Pancreas (tissue), 10 donors: ENCODE results near the gene IL1RAP. TPM values are rescaled to one million over a fixed set of nuclear protein-coding genes. Genes with fewer than 3 reads are reported as not detected.

Experiments used
- ATAC-seq, 4 donors: fragments of 200-7000 bp; cut with Tn5 transposase; one replicate each; pipeline versions ENCODE4 v1.8.0 to v1.9.1; 2020; ENCODE audit warnings: mild to moderate bottlenecking in 4 of 4, moderate library complexity in 4 of 4
- DNase-seq, 6 donors: peaks; one replicate each; pipeline ENCODE4 v3.0.0-alpha.2; 2020
- FAIRE-seq: peaks from 2 replicates; lab custom pipeline; 2012; peaks lifted over from hg19 to GRCh38; lab: Jason Lieb, UNC
- H3K27ac ChIP-seq, 4 donors: fragments of 200-600 bp; sonication (generic); 1 replicate in 3 of 4; 2 replicates in 1 of 4; pipeline versions ENCODE4 v1.5.0 to v1.8.0; 2020
- H3K27me3 ChIP-seq, 4 donors: fragments of 200-600 bp; one replicate each; pipeline ENCODE4 v1.8.0; 2021
- H3K36me3 ChIP-seq, 3 donors: fragments of 200-600 bp; sonication (generic) in 1 of 3; one replicate each; pipeline versions ENCODE4 v1.5.0 to v1.8.0; 2020 to 2021
- H3K4me1 ChIP-seq, 3 donors: fragments of 200-600 bp; one replicate each; pipeline ENCODE4 v1.8.0; 2021
- H3K4me3 ChIP-seq, 4 donors: fragments of 200-600 bp; sonication (generic) in 2 of 4; one replicate each; pipeline versions ENCODE4 v1.5.0 to v1.8.0; 2020 to 2021
- H3K9me3 ChIP-seq, 4 donors: fragments of 200-600 bp; one replicate each; pipeline ENCODE4 v1.8.0; 2021
- CTCF ChIP-seq, 4 donors: fragments of 200-600 bp; sonication (generic) in 3 of 4; IDR thresholded peaks; one replicate each; pipeline versions ENCODE4 v1.5.0 to v1.8.0; 2021; ENCODE audit warnings: antibody characterized with exemption in 4 of 4
- WGBS, 2 donors: extraction: QIAGEN DNeasy Blood & Tissue Kit; methylation state at CpG; one replicate each; pipeline ENCODE4 v1.1.7; 2013; 5-methylcytosine and 5-hydroxymethylcytosine counted together
- intact Hi-C, 3 donors: fragments of 100-400 bp; cut with DNase I; formaldehyde crosslinking; loops; one replicate each; pipeline versions ENCODE4 v1.11.1 to v1.14.2; 2022
- polyA plus RNA-seq, 2 donors: library from polyadenylated mRNA; stranded (reverse); fragments of 200-250 nt; gene quantifications; one replicate each; pipeline ENCODE4 v1.2.3, GENCODE V29; 2013
- total RNA-seq, 6 donors: library from RNA; stranded (reverse); fragmentation: NEBNext Ultra II Directional in 4 of 6; extraction: Animal tissue kit (Norgen Biotek cat#: 25700) in 4 of 6; gene quantifications; one replicate each; pipeline versions ENCODE4 v1.2.1 to v1.2.4, GENCODE V29; 2021 to 2023
- donor health status: healthy with polysubstance abuse.
- donor health status: DM: no; HTN: no; CAD: no; lungs with moderate emphysema.
- donor health status: DM: no; HTN: no; CAD: no.
- donor health status: control.
- donor health status: control.
- donor health status: Bipolar disorder and iron deficiency.
- donor health status: DM: yes; HTN: yes; CAD: no.
- donor health status: DM: no; HTN: no; CAD: no.
- donor health status: DM: no; HTN: no; CAD: no.
- donor health status: DM: yes; HTN: yes; CAD: no.

IL1RAP gene
- total and polyA plus RNA-seq, 8 donors: 0.49 to 9.3 (median 3.4) TPM

- no peak overlapping the region for H3K27ac ChIP-seq
- WGBS, 2 donors: 89 to 100% methylated on average over 2 of the region's 2 CpGs
- H3K27me3 ChIP-seq: no peaks in the 10 kb centered on the region
- no peaks in the 10 kb centered on the region for H3K36me3 ChIP-seq
- no peak for TF ChIP-seq CTCF (IDR thresholded peaks at IDR 0.05)
- no peaks in the 10 kb centered on the region for H3K9me3 ChIP-seq
- H3K4me1 ChIP-seq: no peaks in the 10 kb centered on the region
- DNase-seq (no peak), ATAC-seq (no peak), FAIRE-seq (no peak)
- no peak overlapping the region for H3K4me3 ChIP-seq
- intact Hi-C loops: no loop called here
Observed at GRCh38 chr3:190582667-190583066, 68.8 kb downstream of the IL1RAP start.

- Histone ChIP-seq H3K4me1 (peaks cover 2 to 3% (median 2%) of the 10 kb centered on the region in 3 donors), H3K27me3 (no peaks in the 10 kb centered on the region), H3K36me3 (no peaks in the 10 kb centered on the region), H3K9me3 (no peaks in the 10 kb centered on the region), H3K27ac (no peak overlapping the region), H3K4me3 (no peak overlapping the region)
- no peak for TF ChIP-seq CTCF (IDR thresholded peaks at IDR 0.05)
- FAIRE-seq: no peak
- WGBS, 2 donors: 72 to 82% methylated on average over 6 of the region's 6 CpGs
- intact Hi-C loops: no loop called here
- ATAC-seq: peak in 3 of 4 donors; percentile 51 to 81 (median 77)
- no peak for DNase-seq
Observed at GRCh38 chr3:190585805-190586630, 72.1 kb downstream of the IL1RAP start.

GRCh38 chr3:190586631-190587011, 72.7 kb downstream of the IL1RAP start:
- 73 to 87% methylated on average over 4 of the region's 4 CpGs for WGBS, 2 donors
- no peak overlapping the region for H3K27ac ChIP-seq
- peaks cover 3 to 7% (median 5%) of the 10 kb centered on the region in 3 donors for H3K4me1 ChIP-seq
- no peaks in the 10 kb centered on the region for H3K27me3 ChIP-seq
- no peak for TF ChIP-seq CTCF (IDR thresholded peaks at IDR 0.05)
- ATAC-seq (peak in 2 of 4 donors; percentile 37 to 39), FAIRE-seq (no peak), DNase-seq (no peak)
- no peak overlapping the region for H3K4me3 ChIP-seq
- intact Hi-C loops: no loop called here
- no peaks in the 10 kb centered on the region for H3K36me3 ChIP-seq
- no peaks in the 10 kb centered on the region for H3K9me3 ChIP-seq

GRCh38 chr3:190588570-190588969, 74.7 kb downstream of the IL1RAP start:
- Histone ChIP-seq H3K4me1 (peaks cover 3 to 10% (median 5%) of the 10 kb centered on the region in 3 donors), H3K27ac (no peak overlapping the region), H3K36me3 (no peaks in the 10 kb centered on the region), H3K4me3 (no peak overlapping the region), H3K9me3 (no peaks in the 10 kb centered on the region), H3K27me3 (no peaks in the 10 kb centered on the region)
- WGBS, 2 donors: 61 to 63% methylated on average over 2 of the region's 2 CpGs
- ATAC-seq: no peak
- FAIRE-seq: no peak
- TF ChIP-seq CTCF (IDR thresholded peaks at IDR 0.05): no peak
- DNase-seq: no peak
- intact Hi-C loops: no loop called here

- no peak for ATAC-seq
- no peak overlapping the region for H3K4me3 ChIP-seq
- peaks cover 3 to 10% (median 5%) of the 10 kb centered on the region in 3 donors for H3K4me1 ChIP-seq
- intact Hi-C loops: no loop called here
- no peak for DNase-seq
- H3K27ac ChIP-seq: no peak overlapping the region
- no peaks in the 10 kb centered on the region for H3K27me3 ChIP-seq
- WGBS, 2 donors: 82 to 98% methylated on average over 7 of the region's 7 CpGs
- no peaks in the 10 kb centered on the region for H3K9me3 ChIP-seq
- TF ChIP-seq CTCF (IDR thresholded peaks at IDR 0.05): no peak
- no peaks in the 10 kb centered on the region for H3K36me3 ChIP-seq
- no peak for FAIRE-seq
Observed at GRCh38 chr3:190589326-190589725, 75.4 kb downstream of the IL1RAP start.
